ENCODE measurements around the gene TMEM42.

DNA sequence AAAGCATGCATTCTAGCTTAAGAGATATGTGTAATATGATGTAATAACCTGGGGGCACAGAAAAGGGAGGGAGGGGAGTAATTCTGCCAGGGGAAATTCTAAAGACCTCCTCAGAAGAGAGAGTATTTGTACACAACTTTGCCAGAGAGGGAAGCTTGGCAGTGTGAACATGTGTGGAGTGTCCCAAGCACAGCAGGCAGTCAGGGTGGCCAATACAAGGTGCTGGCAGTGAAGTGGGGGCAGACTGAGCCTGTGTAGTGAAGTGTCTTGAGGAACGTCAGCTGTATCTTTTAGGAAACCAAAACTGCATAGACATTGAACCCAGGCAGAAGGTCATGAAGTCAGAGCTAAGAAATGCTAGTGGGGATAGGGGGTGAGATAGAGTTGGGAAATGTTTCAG is 29.7 kb upstream of the TMEM42 start:
- no peak for TF ChIP-seq POLR2AphosphoS5 (IDR thresholded peaks at IDR 0.05; ENCODE audit: low read depth)
- TF ChIP-seq, protein P1, sequence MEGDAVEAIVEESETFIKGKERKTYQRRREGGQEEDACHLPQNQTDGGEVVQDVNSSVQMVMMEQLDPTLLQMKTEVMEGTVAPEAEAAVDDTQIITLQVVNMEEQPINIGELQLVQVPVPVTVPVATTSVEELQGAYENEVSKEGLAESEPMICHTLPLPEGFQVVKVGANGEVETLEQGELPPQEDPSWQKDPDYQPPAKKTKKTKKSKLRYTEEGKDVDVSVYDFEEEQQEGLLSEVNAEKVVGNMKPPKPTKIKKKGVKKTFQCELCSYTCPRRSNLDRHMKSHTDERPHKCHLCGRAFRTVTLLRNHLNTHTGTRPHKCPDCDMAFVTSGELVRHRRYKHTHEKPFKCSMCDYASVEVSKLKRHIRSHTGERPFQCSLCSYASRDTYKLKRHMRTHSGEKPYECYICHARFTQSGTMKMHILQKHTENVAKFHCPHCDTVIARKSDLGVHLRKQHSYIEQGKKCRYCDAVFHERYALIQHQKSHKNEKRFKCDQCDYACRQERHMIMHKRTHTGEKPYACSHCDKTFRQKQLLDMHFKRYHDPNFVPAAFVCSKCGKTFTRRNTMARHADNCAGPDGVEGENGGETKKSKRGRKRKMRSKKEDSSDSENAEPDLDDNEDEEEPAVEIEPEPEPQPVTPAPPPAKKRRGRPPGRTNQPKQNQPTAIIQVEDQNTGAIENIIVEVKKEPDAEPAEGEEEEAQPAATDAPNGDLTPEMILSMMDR (IDR thresholded peaks at IDR 0.05; ENCODE audit: insufficient read depth, low read length): no peak
- no peak for TF ChIP-seq GABPA (IDR thresholded peaks at IDR 0.05; ENCODE audit: low read depth)

All from HL-60 (cell line).